Measurements from ENCODE around the gene SERPINB7.

The SERPINB7 gene

DNA sequence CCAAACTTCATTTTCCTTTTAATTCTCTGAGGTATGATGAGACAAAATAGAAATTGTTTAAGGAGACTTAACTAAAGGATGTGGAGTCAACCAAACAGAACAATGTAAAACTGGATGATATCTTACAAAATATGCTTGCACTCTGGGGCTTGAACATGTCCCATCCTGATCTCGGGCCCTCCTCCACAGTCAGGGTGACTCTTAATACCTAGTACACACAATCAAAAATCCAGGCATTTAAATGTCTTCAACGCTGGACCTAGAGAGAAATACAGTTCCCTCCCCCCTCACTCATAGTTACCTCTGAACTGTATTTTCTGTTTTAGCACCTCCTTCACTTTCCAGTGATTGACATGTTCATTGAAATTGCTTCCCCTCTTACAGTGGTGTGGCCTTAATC lies 75.4 kb downstream of the SERPINB7 start:
- no peak for FAIRE-seq
